ENCODE results near the gene CPNE4. TPM values are rescaled to one million over a fixed set of nuclear protein-coding genes. Genes with fewer than 3 reads are reported as not detected.

The CPNE4 gene
- total and polyA plus RNA-seq, 9 of the 15 experiments (the other 6 are each of a cell fraction or from before 2014, with no cell fraction given), result not detected

GRCh38 chr3:131983689-131984088 lies 51.1 kb downstream of the CPNE4 start:
- ATAC-seq (no peak), DNase-seq (ENCODE audit: extremely low read depth in 1 of 4, low spot score in 3 of 4) (no peak), FAIRE-seq (no peak)
- ChIA-PET CTCF (ENCODE audit: low intra/inter-chr PET ratio) (no interaction called here), POLR2A (no interaction called here)
- Histone ChIP-seq H3K4me3 (no peak overlapping the region), H4K20me1 (replicated peaks; ENCODE audit: control insufficient read depth, insufficient read depth, low read length) (no peaks in the 10 kb centered on the region), H3K9me1 (ENCODE audit: control insufficient read depth, insufficient read depth, low read length) (no peaks in the 10 kb centered on the region), H3K27ac (ENCODE audit: extremely low read depth, low read depth, low read length) (no peak overlapping the region), H2AFZ (ENCODE audit: low read depth, low read length) (no peak overlapping the region), H3K79me2 (ENCODE audit: control insufficient read depth, insufficient read depth, low read length) (no peaks in the 10 kb centered on the region), H3K9ac (ENCODE audit: insufficient read depth in 1 of 2, low read depth in 2 of 2, low read length in 2 of 2) (no peak overlapping the region), H3K4me2 (ENCODE audit: insufficient read depth, low read length) (no peak overlapping the region), H3K27me3 (ENCODE audit: control insufficient read depth in 2 of 2, insufficient read depth in 2 of 2, low read length in 2 of 2) (no peaks in the 10 kb centered on the region), H3K4me1 (replicated peaks in 1 of 2; ENCODE audit: control insufficient read depth in 2 of 2, insufficient read depth in 2 of 2, low read length in 2 of 2) (no peaks in the 10 kb centered on the region), H3K9me3 (replicated peaks; ENCODE audit: control insufficient read depth, insufficient read depth, low read depth, low read length) (no peaks in the 10 kb centered on the region), H3K36me3 (ENCODE audit: control insufficient read depth, insufficient read depth, low read length) (no peaks in the 10 kb centered on the region)
- intact Hi-C loops (cut with micrococcal nuclease), result no loop called here
- 0% methylated on average over 1 of the region's 1 CpG for WGBS (ENCODE audit: insufficient coverage, low coverage, missing lambda C conversion rate)
- in situ Hi-C loops (cut with MboI), result no loop called here
- TF ChIP-seq MXD1 (CRISPR knock-in tag; IDR thresholded peaks at IDR 0.05; ENCODE audit: borderline replicate concordance, poor library complexity, severe bottlenecking) (no peak), KDM5B (IDR thresholded peaks at IDR 0.05; ENCODE audit: insufficient replicate concordance, low read depth, low read length) (no peak), PML (IDR thresholded peaks at IDR 0.05; ENCODE audit: low read length) (no peak), POLR2AphosphoS5 (IDR thresholded peaks at IDR 0.05; ENCODE audit: control insufficient read depth, insufficient read depth, low read depth, low read length) (no peak), HDAC3 (IDR thresholded peaks at IDR 0.05; ENCODE audit: borderline replicate concordance, partially characterized antibody) (no peak), EHMT2 (IDR thresholded peaks at IDR 0.05) (no peak), HOMEZ (CRISPR knock-in tag; IDR thresholded peaks at IDR 0.05) (no peak), FOXJ2 (tag; IDR thresholded peaks at IDR 0.05) (no peak)
- no TSS peak for BruUV-seq (replicated peaks)

All from K562 (cell line).